Measurements from ENCODE around the gene YEATS2. TPM values are rescaled to one million over a fixed set of nuclear protein-coding genes. Genes with fewer than 3 reads are reported as not detected.
"Not testable (repeated sequence)": the region's sequence is repeated elsewhere in the genome, so short reads cannot be mapped to it uniquely, and the experiment has no call there.

Gene YEATS2
- total RNA-seq, 1 experiment from 2014 or later: 57.4 TPM

GRCh38 chr3:183699238-183699947 lies 1.8 kb downstream of the YEATS2 start:
- Mint-ChIP-seq H3K9me3 (ENCODE audit: low read depth, unreplicated experiment) (no peaks in the 10 kb centered on the region), H3K27me3 (ENCODE audit: unreplicated experiment) (no peaks in the 10 kb centered on the region), H3K4me3 (ENCODE audit: low read depth, unreplicated experiment) (peak overlapping the region; percentile 68), H3K36me3 (ENCODE audit: insufficient read depth, unreplicated experiment) (peaks cover 28% of the 10 kb centered on the region), H3K27ac (ENCODE audit: unreplicated experiment) (peak overlapping the region; percentile 6), H3K4me1 (ENCODE audit: low read depth, unreplicated experiment) (peaks cover 24% of the 10 kb centered on the region)
- CTCF ChIA-PET: interaction anchor here (0.7 to 0.9 kb wide), 2 partner anchors 11 to 195 kb away, joined by 3 to 5 read pairs; no protein-coding TSS in a partner anchor
- TF ChIP-seq, protein P1, sequence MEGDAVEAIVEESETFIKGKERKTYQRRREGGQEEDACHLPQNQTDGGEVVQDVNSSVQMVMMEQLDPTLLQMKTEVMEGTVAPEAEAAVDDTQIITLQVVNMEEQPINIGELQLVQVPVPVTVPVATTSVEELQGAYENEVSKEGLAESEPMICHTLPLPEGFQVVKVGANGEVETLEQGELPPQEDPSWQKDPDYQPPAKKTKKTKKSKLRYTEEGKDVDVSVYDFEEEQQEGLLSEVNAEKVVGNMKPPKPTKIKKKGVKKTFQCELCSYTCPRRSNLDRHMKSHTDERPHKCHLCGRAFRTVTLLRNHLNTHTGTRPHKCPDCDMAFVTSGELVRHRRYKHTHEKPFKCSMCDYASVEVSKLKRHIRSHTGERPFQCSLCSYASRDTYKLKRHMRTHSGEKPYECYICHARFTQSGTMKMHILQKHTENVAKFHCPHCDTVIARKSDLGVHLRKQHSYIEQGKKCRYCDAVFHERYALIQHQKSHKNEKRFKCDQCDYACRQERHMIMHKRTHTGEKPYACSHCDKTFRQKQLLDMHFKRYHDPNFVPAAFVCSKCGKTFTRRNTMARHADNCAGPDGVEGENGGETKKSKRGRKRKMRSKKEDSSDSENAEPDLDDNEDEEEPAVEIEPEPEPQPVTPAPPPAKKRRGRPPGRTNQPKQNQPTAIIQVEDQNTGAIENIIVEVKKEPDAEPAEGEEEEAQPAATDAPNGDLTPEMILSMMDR (IDR thresholded peaks at IDR 0.05; ENCODE audit: unreplicated experiment): no peak
- no TSS peak for BruUV-seq (replicated peaks)
- DNase-seq: peak; percentile 22
- intact Hi-C loops (cut with micrococcal nuclease; ENCODE audit: unreplicated experiment): loop anchor here (2.0 kb wide), 2 partner anchors 63 to 231 kb away; no protein-coding TSS in a partner anchor

GRCh38 chr3:183701744-183702143 lies 4.1 kb downstream of the YEATS2 start:
- no peaks in the 10 kb centered on the region for H3K9me3 Mint-ChIP-seq (ENCODE audit: low read depth, unreplicated experiment)
- no peak overlapping the region for H3K4me3 Mint-ChIP-seq (ENCODE audit: low read depth, unreplicated experiment)
- TF ChIP-seq, protein P1 (IDR thresholded peaks at IDR 0.05; ENCODE audit: unreplicated experiment): no peak
- no peak for DNase-seq
- BruUV-seq (replicated peaks): no TSS peak
- peaks cover 24% of the 10 kb centered on the region for H3K4me1 Mint-ChIP-seq (ENCODE audit: low read depth, unreplicated experiment)
- intact Hi-C loops (cut with micrococcal nuclease; ENCODE audit: unreplicated experiment): no loop called here
- H3K27ac Mint-ChIP-seq (ENCODE audit: unreplicated experiment): no peak overlapping the region
- CTCF ChIA-PET: no interaction called here
- H3K27me3 Mint-ChIP-seq (ENCODE audit: unreplicated experiment): no peaks in the 10 kb centered on the region
- peaks cover 27% of the 10 kb centered on the region for H3K36me3 Mint-ChIP-seq (ENCODE audit: insufficient read depth, unreplicated experiment)

DNA sequence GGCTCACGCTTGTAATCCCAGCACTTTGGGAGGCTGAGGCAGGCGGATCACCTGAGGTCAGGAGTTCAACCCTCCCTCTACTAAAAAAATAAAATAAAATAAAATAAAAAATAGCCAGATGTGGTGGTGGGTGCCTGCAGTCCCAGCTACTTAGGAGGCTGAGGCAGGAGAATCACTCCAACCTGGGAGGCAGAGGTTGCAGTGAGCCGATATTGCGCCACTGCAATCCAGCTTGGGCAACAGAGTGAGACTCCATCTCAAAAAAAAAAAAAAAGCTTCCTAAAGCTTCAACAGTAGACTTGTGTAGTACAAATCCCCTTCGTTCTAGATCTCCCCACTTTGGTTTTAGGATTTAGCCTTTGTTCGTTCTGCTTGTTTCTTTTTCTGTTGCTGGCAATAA lies 6.3 kb downstream of the YEATS2 start:
- H3K27ac Mint-ChIP-seq (ENCODE audit: unreplicated experiment); DNase-seq; H3K36me3 Mint-ChIP-seq (ENCODE audit: insufficient read depth, unreplicated experiment); H3K4me3 Mint-ChIP-seq (ENCODE audit: low read depth, unreplicated experiment); intact Hi-C loops (cut with micrococcal nuclease; ENCODE audit: unreplicated experiment); H3K9me3 Mint-ChIP-seq (ENCODE audit: low read depth, unreplicated experiment); BruUV-seq (replicated peaks); H3K27me3 Mint-ChIP-seq (ENCODE audit: unreplicated experiment): not testable (repeated sequence)
- peaks cover 20% of the 10 kb centered on the region for H3K4me1 Mint-ChIP-seq (ENCODE audit: low read depth, unreplicated experiment)
- CTCF ChIA-PET: interaction anchor here (0.5 kb wide), 1 partner anchor 9 kb away, joined by 3 read pairs; no protein-coding TSS in a partner anchor

DNA sequence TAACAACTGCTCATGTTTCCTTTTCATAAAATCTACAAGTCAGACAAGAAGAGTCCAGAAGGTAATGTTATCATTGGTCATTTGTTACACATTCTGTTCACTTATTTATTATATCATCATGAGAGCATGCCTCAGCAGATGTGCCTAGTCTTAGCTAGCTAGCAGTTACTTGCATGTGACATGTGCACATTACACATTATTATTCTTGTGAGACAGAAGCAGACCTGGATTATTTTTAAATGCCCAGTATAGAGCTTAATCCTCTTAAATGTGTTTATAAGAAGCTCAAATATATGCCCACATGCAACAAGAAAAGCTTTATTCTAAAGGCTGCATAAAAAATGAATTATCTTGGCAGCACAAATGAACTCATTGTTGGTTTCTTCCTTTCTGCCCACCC lies 12.6 kb downstream of the YEATS2 start:
- no peaks in the 10 kb centered on the region for H3K27me3 Mint-ChIP-seq (ENCODE audit: unreplicated experiment)
- BruUV-seq (replicated peaks): no TSS peak
- intact Hi-C loops (cut with micrococcal nuclease; ENCODE audit: unreplicated experiment): no loop called here
- H3K27ac Mint-ChIP-seq (ENCODE audit: unreplicated experiment): no peak overlapping the region
- no peak for DNase-seq
- H3K36me3 Mint-ChIP-seq (ENCODE audit: insufficient read depth, unreplicated experiment): peaks cover 3% of the 10 kb centered on the region
- H3K9me3 Mint-ChIP-seq (ENCODE audit: low read depth, unreplicated experiment): no peaks in the 10 kb centered on the region
- no peaks in the 10 kb centered on the region for H3K4me1 Mint-ChIP-seq (ENCODE audit: low read depth, unreplicated experiment)
- CTCF ChIA-PET: interaction anchor here (0.7 to 0.9 kb wide), 2 partner anchors 11 to 60 kb away, joined by 3 to 5 read pairs; no protein-coding TSS in a partner anchor
- H3K4me3 Mint-ChIP-seq (ENCODE audit: low read depth, unreplicated experiment): no peak overlapping the region
- TF ChIP-seq, protein P1 (IDR thresholded peaks at IDR 0.05; ENCODE audit: unreplicated experiment): no peak

- intact Hi-C loops (cut with micrococcal nuclease; ENCODE audit: unreplicated experiment): no loop called here
- Mint-ChIP-seq H3K36me3 (ENCODE audit: insufficient read depth, unreplicated experiment) (peaks cover 5% of the 10 kb centered on the region), H3K4me3 (ENCODE audit: low read depth, unreplicated experiment) (no peak overlapping the region), H3K27me3 (ENCODE audit: unreplicated experiment) (no peaks in the 10 kb centered on the region), H3K27ac (ENCODE audit: unreplicated experiment) (no peak overlapping the region), H3K4me1 (ENCODE audit: low read depth, unreplicated experiment) (no peaks in the 10 kb centered on the region), H3K9me3 (ENCODE audit: low read depth, unreplicated experiment) (no peaks in the 10 kb centered on the region)
- DNase-seq: no peak
- CTCF ChIA-PET: interaction anchor here (0.7 kb wide), 3 partner anchors 106 to 405 kb away, joined by 5 to 6 read pairs (median 5); no protein-coding TSS in a partner anchor
- TF ChIP-seq, protein P1 (IDR thresholded peaks at IDR 0.05; ENCODE audit: unreplicated experiment): no peak
- BruUV-seq (replicated peaks): no TSS peak
Observed at GRCh38 chr3:183711516-183711915, 13.9 kb downstream of the YEATS2 start.

Data from Calu3 (cell line).